HL-60 (cell line): Measurements from ENCODE around the gene DNAH17.

Experiments
- GABPA ChIP-seq: IDR thresholded peaks from 2 replicates; pipeline ENCODE4 v1.6.1; 2012; ENCODE audit warnings: low read depth
- REST ChIP-seq: IDR thresholded peaks from 2 replicates; pipeline ENCODE4 v1.6.1; 2012; ENCODE audit warnings: low read depth; ENCODE audit not compliant: insufficient replicate concordance
- TF ChIP-seq, protein P1 (sequence below): IDR thresholded peaks from one replicate; pipeline ENCODE4 v1.5.1; 2011; ENCODE audit warnings: low read length, control low read depth, inconsistent platforms; ENCODE audit not compliant: insufficient read depth

GRCh38 chr17:78607038-78607437 lies 29.8 kb upstream of the DNAH17 start:
- no peak for TF ChIP-seq GABPA
- TF ChIP-seq, protein P1, sequence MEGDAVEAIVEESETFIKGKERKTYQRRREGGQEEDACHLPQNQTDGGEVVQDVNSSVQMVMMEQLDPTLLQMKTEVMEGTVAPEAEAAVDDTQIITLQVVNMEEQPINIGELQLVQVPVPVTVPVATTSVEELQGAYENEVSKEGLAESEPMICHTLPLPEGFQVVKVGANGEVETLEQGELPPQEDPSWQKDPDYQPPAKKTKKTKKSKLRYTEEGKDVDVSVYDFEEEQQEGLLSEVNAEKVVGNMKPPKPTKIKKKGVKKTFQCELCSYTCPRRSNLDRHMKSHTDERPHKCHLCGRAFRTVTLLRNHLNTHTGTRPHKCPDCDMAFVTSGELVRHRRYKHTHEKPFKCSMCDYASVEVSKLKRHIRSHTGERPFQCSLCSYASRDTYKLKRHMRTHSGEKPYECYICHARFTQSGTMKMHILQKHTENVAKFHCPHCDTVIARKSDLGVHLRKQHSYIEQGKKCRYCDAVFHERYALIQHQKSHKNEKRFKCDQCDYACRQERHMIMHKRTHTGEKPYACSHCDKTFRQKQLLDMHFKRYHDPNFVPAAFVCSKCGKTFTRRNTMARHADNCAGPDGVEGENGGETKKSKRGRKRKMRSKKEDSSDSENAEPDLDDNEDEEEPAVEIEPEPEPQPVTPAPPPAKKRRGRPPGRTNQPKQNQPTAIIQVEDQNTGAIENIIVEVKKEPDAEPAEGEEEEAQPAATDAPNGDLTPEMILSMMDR = no peak
- no peak for TF ChIP-seq REST
